ENCODE measurements around the gene VSIR.

DNA sequence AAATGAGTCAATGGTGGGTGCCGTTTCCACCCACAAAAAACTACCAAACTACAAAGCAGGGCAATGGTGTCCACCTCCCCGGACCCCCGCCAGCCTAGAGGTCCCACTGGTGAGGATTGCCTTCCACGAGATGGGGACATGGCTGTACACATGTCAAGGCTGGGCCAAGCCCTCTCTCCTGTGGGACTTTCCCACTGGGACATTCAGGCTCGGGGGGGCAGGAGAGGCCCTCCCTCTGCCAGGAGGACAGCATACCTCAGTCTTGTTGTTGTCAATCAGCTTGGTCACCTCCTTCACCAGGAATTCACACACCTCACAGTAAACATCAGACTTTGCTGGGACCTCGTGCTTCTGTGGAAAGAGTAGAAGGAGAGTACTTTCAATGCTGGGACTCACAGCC lies 46.7 kb upstream of the VSIR start:
- TF ChIP-seq, protein P1, sequence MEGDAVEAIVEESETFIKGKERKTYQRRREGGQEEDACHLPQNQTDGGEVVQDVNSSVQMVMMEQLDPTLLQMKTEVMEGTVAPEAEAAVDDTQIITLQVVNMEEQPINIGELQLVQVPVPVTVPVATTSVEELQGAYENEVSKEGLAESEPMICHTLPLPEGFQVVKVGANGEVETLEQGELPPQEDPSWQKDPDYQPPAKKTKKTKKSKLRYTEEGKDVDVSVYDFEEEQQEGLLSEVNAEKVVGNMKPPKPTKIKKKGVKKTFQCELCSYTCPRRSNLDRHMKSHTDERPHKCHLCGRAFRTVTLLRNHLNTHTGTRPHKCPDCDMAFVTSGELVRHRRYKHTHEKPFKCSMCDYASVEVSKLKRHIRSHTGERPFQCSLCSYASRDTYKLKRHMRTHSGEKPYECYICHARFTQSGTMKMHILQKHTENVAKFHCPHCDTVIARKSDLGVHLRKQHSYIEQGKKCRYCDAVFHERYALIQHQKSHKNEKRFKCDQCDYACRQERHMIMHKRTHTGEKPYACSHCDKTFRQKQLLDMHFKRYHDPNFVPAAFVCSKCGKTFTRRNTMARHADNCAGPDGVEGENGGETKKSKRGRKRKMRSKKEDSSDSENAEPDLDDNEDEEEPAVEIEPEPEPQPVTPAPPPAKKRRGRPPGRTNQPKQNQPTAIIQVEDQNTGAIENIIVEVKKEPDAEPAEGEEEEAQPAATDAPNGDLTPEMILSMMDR (IDR thresholded peaks at IDR 0.05), result no peak
- no peak for TF ChIP-seq POLR2A (IDR thresholded peaks at IDR 0.05)
